LHCN-M2 (cell line): Measurements from ENCODE around the gene PTMS. TPM values are rescaled to one million over a fixed set of nuclear protein-coding genes. Genes with fewer than 3 reads are reported as not detected.

Experiments
- DNase-seq: peaks from one replicate; pipeline ENCODE4 v3.0.0-alpha.2; 2012; ENCODE audit warnings: low read depth
- total RNA-seq: library from RNA; depleted of rRNA; stranded (reverse); fragments of >200 nt; gene quantifications from 2 replicates; pipeline ENCODE4 v1.2.3, GENCODE V29; 2014

The PTMS gene
- total RNA-seq, 1 experiment from 2014 or later, result 244 TPM

- DNase-seq, result no peak
Observed at GRCh38 chr12:6787309-6787708, 21.1 kb downstream of the PTMS start.

GRCh38 chr12:6788972-6789924 is 23.1 kb downstream of the PTMS start, which contains the start of gene CD4:
Gene CD4 (plus strand): TSS chr12:6789528. CDS start chr12:6800139, 10,611 bp downstream.
- no peak for DNase-seq

GRCh38 chr12:6790496-6791150 is 24.5 kb downstream of the PTMS start:
- DNase-seq, result no peak

- no peak for DNase-seq
Observed at GRCh38 chr12:6791931-6792520, 25.9 kb downstream of the PTMS start.

GRCh38 chr12:6792522-6793201 is 26.5 kb downstream of the PTMS start:
- DNase-seq, result no peak

DNA sequence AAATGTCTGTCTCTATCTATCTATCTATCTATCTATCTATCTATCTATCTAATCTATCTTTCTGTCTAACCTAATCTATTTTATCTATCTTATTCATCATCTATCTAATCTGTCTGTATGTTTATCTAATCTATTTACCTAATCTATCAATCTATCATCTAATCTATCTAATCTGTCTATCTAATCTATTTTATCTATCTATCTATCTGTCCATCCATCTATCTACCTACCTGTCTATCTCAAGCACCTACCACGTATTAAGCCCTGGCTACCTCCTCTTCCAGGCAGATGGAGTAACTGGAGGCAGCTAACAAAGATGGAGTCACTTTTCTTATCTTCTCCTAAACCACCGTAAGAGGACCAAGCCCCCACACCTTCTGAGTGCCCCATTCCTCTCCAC is 28.9 kb downstream of the PTMS start:
- no peak for DNase-seq

- no peak for DNase-seq
Observed at GRCh38 chr12:6796576-6796975, 30.4 kb downstream of the PTMS start.

GRCh38 chr12:6799147-6799546 is 33.0 kb downstream of the PTMS start:
- no peak for DNase-seq

DNA sequence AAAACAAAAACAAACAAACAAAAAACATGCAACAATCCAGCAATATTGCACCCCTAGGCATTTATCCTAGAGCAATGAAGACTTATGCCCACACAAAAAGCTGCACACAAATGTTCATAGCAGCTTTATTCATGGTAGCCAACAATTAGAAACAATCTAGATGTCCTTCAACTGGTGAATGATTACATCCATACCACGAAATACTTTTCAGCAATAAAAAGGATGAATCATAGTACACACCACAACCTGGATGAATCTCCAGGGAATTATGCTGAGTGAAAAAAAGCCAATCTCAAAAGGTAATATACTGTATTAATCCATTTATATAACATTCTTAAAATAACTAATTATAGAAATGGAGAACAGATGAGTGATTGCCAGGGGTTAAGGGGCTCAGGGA is 41.0 kb downstream of the PTMS start:
- no peak for DNase-seq

DNA sequence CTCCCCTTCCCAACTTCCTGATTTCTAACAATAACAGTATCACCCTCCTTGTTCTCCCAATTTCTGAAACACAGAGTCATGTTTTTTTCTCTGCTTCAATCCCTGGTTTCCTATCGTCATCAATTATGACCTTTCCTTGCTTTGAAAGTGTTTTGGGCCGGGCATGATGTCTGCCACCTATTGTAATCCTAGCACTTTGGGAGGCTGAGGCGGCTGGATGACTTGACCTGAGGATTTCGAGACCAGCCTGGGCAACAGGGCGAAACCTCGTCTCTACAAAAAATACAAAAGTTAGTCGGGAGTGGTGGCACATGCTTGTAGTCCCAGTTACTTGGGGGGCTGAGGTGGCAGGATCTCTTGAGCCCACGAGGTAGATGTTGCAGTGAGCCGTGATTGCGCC is 42.9 kb downstream of the PTMS start:
- DNase-seq, result no peak

GRCh38 chr12:6810758-6811157 is 44.6 kb downstream of the PTMS start:
- no peak for DNase-seq

DNA sequence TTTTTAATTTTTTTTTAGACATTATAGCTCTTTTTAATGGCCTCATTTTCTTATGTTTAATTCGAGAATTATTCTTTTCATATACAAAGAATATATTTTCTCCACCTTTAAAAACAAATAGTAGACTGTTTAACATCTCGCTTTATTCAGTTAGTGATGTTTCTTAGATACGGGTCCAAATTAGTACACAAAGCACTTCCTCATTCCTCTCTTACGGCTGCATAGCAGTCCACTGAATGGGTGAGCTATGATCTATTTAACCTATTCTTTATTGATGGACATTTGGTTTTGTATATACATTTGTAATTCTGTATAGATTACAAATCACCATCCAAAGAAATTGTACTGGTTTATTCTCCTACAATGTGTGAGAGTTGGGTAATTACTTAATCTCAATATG is 47.2 kb downstream of the PTMS start:
- DNase-seq, result no peak

- no peak for DNase-seq
Observed at GRCh38 chr12:6816598-6816997, 50.4 kb downstream of the PTMS start.

DNA sequence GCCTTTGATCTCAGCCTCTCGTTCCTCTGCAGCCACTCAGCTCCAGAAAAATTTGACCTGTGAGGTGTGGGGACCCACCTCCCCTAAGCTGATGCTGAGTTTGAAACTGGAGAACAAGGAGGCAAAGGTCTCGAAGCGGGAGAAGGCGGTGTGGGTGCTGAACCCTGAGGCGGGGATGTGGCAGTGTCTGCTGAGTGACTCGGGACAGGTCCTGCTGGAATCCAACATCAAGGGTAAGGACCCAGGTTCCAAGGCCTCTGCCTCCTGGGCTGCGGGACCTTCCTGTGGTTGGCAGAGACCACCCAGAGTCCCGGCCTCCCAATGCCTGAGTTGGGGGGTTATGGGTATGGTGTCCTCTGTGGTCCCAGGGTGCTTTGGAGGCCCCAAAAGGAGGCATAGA is 50.9 kb downstream of the PTMS start:
- no peak for DNase-seq

- no peak for DNase-seq
Observed at GRCh38 chr12:6817662-6818157, 51.5 kb downstream of the PTMS start.

GRCh38 chr12:6818222-6818621 is 52.1 kb downstream of the PTMS start:
- no peak for DNase-seq

GRCh38 chr12:6818645-6819044 is 52.5 kb downstream of the PTMS start:
- DNase-seq, result no peak

DNA sequence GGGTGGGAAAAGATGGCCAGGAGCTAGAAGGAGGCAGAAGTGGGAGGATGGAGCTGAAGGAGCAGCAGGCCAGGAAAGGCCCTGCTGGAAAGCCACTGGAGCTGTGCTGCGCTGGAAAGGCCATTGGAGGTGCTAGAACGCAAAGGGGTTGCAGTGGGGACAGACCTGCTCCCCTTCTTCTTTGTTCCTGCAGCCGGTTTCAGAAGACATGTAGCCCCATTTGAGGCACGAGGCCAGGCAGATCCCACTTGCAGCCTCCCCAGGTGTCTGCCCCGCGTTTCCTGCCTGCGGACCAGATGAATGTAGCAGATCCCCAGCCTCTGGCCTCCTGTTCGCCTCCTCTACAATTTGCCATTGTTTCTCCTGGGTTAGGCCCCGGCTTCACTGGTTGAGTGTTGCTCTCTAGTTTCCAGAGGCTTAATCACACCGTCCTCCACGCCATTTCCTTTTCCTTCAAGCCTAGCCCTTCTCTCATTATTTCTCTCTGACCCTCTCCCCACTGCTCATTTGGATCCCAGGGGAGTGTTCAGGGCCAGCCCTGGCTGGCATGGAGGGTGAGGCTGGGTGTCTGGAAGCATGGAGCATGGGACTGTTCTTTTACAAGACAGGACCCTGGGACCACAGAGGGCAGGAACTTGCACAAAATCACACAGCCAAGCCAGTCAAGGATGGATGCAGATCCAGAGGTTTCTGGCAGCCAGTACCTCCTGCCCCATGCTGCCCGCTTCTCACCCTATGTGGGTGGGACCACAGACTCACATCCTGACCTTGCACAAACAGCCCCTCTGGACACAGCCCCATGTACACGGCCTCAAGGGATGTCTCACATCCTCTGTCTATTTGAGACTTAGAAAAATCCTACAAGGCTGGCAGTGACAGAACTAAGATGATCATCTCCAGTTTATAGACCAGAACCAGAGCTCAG is 53.2 kb downstream of the PTMS start:
- DNase-seq, result no peak

DNA sequence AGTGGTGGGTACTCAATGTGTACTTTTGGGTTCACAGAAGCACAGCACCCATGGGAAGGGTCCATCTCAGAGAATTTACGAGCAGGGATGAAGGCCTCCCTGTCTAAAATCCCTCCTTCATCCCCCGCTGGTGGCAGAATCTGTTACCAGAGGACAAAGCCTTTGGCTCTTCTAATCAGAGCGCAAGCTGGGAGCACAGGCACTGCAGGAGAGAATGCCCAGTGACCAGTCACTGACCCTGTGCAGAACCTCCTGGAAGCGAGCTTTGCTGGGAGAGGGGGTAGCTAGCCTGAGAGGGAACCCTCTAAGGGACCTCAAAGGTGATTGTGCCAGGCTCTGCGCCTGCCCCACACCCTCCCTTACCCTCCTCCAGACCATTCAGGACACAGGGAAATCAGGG is 54.0 kb downstream of the PTMS start:
- DNase-seq, result no peak
